HepG2 (cell line): ENCODE measurements around the gene RPS19. TPM values are rescaled to one million over a fixed set of nuclear protein-coding genes. Genes with fewer than 3 reads are reported as not detected.

ENCODE experiments used
- ETV5 ChIP-seq: IDR thresholded peaks from 2 replicates; pipeline ENCODE4 v1.6.1; 2018; ENCODE audit warnings: missing biosample characterization, missing genetic modification reagents, inconsistent platforms, borderline replicate concordance
- GATAD2A ChIP-seq: IDR thresholded peaks from 2 replicates; pipeline ENCODE4 v1.6.1; 2016
- MAZ ChIP-seq, 2 experiments: sonication (generic) in 1 of 2; formaldehyde crosslinking in 1 of 2; IDR thresholded peaks; 2 replicates each; pipeline versions ENCODE4 v1.5.0 to v1.6.1; 2012 to 2020; ENCODE audit warnings: low read depth in 2 of 2, mild to moderate bottlenecking in 2 of 2, borderline replicate concordance in 1 of 2, improper control_type of control experiment in 1 of 2, low read length in 1 of 2, missing genetic modification reagents in 1 of 2, moderate library complexity in 1 of 2
- MXD4 ChIP-seq: IDR thresholded peaks from 2 replicates; pipeline ENCODE4 v1.6.1; 2016; ENCODE audit warnings: mild to moderate bottlenecking, missing biosample characterization, missing genetic modification reagents
- REL ChIP-seq: sonication (generic); formaldehyde crosslinking; conservative IDR thresholded peaks from 2 replicates; pipeline ENCODE4 v1.8.0; 2022; ENCODE audit warnings: mild to moderate bottlenecking, missing genetic modification reagents, moderate library complexity
- ZBTB46 ChIP-seq: sonication (generic); formaldehyde crosslinking; IDR thresholded peaks from 2 replicates; pipeline ENCODE4 v1.4.0; 2020; ENCODE audit warnings: mild to moderate bottlenecking, missing genetic modification reagents, borderline replicate concordance
- ZNF281 ChIP-seq: sonication (generic); formaldehyde crosslinking; IDR thresholded peaks from 2 replicates; pipeline ENCODE4 v1.4.0; 2020; ENCODE audit warnings: missing genetic modification reagents, borderline replicate concordance
- ZNF569 ChIP-seq: sonication (generic); formaldehyde crosslinking; IDR thresholded peaks from 2 replicates; pipeline ENCODE4 v1.5.0; 2020; ENCODE audit warnings: mild to moderate bottlenecking, missing genetic modification reagents, moderate library complexity, borderline replicate concordance
- ZNF687 ChIP-seq: sonication (generic); formaldehyde crosslinking; IDR thresholded peaks from 2 replicates; pipeline ENCODE4 v1.5.1; 2020; ENCODE audit warnings: mild to moderate bottlenecking, missing genetic modification reagents, moderate library complexity
- ZNF749 ChIP-seq: sonication (generic); formaldehyde crosslinking; IDR thresholded peaks from 2 replicates; pipeline ENCODE4 v1.8.0; 2022; ENCODE audit warnings: mild to moderate bottlenecking, missing genetic modification reagents, moderate library complexity, borderline replicate concordance
- ZNF788 ChIP-seq: sonication (generic); formaldehyde crosslinking; IDR thresholded peaks from 2 replicates; pipeline ENCODE4 v1.5.0; 2020; ENCODE audit warnings: mild to moderate bottlenecking, missing genetic modification reagents, borderline replicate concordance
- ZSCAN25 ChIP-seq: sonication (generic); formaldehyde crosslinking; IDR thresholded peaks from 2 replicates; pipeline ENCODE4 v1.8.0; 2022; ENCODE audit warnings: mild to moderate bottlenecking, missing genetic modification reagents
- polyA plus RNA-seq, 8 experiments: library from polyadenylated mRNA; depleted of rRNA in 3 of 8; stranded (reverse) in 7 of 8; unstranded in 1 of 8; fragments of >200 nt; fragmentation: Illumina TruSeq in 4 of 8; extraction: Trizol in 4 of 8; gene quantifications; 2 replicates each; pipeline versions ENCODE4 v1.2.1 to v1.2.3, GENCODE V29; 2011 to 2016; ENCODE audit warnings: low read depth in 4 of 8, missing spikeins in 1 of 8, mixed read lengths in 1 of 8; ENCODE audit not compliant: insufficient read depth in 1 of 8
- total RNA-seq, 5 experiments: library from RNA; depleted of rRNA; stranded (reverse); fragments of >200 nt; fragmentation: Illumina TruSeq; extraction: Trizol; gene quantifications; 2 replicates each; pipeline ENCODE4 v1.2.3, GENCODE V29; 2016; ENCODE audit warnings: low read depth in 1 of 5
- TF ChIP-seq, protein P1 (sequence below): IDR thresholded peaks from 2 replicates; pipeline ENCODE4 v1.6.1; 2012; ENCODE audit warnings: low read length, improper control_type of control experiment
- TF ChIP-seq, protein P2 (sequence below): sonication (generic); formaldehyde crosslinking; IDR thresholded peaks from 2 replicates; pipeline ENCODE4 v1.4.0; 2020; ENCODE audit warnings: missing genetic modification reagents, borderline replicate concordance

The RPS19 gene
- total and polyA plus RNA-seq, 2 of the 13 experiments (the other 11 are each of a cell fraction or from before 2014, with no cell fraction given), result 1,983 to 4,758 TPM

GRCh38 chr19:41893899-41894298 lies 33.8 kb downstream of the RPS19 start (continued):
- TF ChIP-seq MAZ (IDR thresholded peaks at IDR 0.05; ENCODE audit: borderline replicate concordance, low read depth, low read length) (no peak), MAZ (CRISPR knock-in tag; IDR thresholded peaks at IDR 0.05; ENCODE audit: low read depth) (no peak), GATAD2A (CRISPR knock-in tag) (0 out of 2 replicates have a peak, but pooled peaks have one; percentile 18), ZSCAN25 (CRISPR knock-in tag) (peak; percentile 87), ZNF788 (CRISPR knock-in tag) (peak; percentile 57; the same call in 1 of the 2 replicates), ZNF569 (no peak), MXD4 (CRISPR knock-in tag) (no peak), ETV5 (CRISPR knock-in tag) (peak; percentile 27; the same call in 1 of the 2 replicates), ZNF281 (CRISPR knock-in tag) (no peak), REL (CRISPR knock-in tag) (no peak), ZNF687 (peak; percentile 54), ZBTB46 (CRISPR knock-in tag) (no peak), ZNF749 (CRISPR knock-in tag) (no peak)
- TF ChIP-seq, protein P1, sequence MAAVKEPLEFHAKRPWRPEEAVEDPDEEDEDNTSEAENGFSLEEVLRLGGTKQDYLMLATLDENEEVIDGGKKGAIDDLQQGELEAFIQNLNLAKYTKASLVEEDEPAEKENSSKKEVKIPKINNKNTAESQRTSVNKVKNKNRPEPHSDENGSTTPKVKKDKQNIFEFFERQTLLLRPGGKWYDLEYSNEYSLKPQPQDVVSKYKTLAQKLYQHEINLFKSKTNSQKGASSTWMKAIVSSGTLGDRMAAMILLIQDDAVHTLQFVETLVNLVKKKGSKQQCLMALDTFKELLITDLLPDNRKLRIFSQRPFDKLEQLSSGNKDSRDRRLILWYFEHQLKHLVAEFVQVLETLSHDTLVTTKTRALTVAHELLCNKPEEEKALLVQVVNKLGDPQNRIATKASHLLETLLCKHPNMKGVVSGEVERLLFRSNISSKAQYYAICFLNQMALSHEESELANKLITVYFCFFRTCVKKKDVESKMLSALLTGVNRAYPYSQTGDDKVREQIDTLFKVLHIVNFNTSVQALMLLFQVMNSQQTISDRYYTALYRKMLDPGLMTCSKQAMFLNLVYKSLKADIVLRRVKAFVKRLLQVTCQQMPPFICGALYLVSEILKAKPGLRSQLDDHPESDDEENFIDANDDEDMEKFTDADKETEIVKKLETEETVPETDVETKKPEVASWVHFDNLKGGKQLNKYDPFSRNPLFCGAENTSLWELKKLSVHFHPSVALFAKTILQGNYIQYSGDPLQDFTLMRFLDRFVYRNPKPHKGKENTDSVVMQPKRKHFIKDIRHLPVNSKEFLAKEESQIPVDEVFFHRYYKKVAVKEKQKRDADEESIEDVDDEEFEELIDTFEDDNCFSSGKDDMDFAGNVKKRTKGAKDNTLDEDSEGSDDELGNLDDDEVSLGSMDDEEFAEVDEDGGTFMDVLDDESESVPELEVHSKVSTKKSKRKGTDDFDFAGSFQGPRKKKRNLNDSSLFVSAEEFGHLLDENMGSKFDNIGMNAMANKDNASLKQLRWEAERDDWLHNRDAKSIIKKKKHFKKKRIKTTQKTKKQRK, result no peak
- TF ChIP-seq, protein P2, sequence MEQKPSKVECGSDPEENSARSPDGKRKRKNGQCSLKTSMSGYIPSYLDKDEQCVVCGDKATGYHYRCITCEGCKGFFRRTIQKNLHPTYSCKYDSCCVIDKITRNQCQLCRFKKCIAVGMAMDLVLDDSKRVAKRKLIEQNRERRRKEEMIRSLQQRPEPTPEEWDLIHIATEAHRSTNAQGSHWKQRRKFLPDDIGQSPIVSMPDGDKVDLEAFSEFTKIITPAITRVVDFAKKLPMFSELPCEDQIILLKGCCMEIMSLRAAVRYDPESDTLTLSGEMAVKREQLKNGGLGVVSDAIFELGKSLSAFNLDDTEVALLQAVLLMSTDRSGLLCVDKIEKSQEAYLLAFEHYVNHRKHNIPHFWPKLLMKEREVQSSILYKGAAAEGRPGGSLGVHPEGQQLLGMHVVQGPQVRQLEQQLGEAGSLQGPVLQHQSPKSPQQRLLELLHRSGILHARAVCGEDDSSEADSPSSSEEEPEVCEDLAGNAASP (CRISPR knock-in tag), result no peak
